Fibroblast of skin of left biceps (primary cell): ENCODE measurements around the gene CHMP1B.

Source experiments
- DNase-seq, 2 experiments: peaks; one replicate each; pipeline ENCODE4 v3.0.0-alpha.2; 2013; ENCODE audit warnings: low read depth in 2 of 2

Gene CHMP1B

DNA sequence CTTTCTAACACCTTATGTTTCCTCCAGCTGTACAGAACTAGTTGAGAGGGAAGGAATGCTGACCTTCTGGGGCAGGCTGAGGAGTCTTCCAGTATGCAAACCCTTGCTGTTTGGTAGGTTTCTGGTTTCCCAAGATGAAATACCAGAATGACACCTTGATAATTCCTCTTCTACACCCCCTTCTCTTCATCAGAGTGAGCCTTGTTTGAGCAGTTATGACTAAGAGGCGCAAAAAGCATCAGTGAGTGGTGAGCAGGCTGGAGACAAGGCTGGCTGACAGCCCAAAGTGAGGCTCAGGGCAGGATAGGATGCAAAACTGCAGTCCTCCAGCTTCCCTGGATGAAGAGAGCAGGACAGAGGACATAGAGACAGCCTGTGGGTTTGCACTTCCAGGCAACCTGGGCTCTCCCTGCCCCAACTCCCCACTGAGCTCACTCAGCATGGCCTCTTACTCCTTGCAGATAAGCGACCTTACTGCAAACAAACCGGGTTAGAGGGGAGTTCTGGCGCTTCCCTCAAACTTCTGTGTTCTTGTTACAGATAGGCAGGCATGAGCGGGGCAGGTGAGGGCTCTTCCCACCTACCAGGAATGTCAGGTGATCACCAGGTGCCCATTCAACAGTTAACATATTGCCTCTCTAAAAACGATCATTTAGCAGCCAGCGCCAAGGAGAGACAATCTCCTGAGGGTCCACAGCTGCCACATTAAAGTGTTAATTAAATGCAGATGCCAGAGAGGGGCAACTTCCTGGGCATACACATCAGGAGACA lies 51.5 kb downstream of the CHMP1B start:
- DNase-seq = no peak
